Parietal lobe (tissue), 2 donors: Measurements from ENCODE around the gene RBM14. TPM values are rescaled to one million over a fixed set of nuclear protein-coding genes. Genes with fewer than 3 reads are reported as not detected.

Experiments
- small RNA-seq: library from RNA; depleted of rRNA; stranded (forward); fragments of <200 nt; gene quantifications from one replicate; pipeline ENCODE3, GENCODE V24; 2014; ENCODE audit warnings: low replicate concordance
- total RNA-seq: library from RNA; depleted of rRNA; stranded (reverse); fragments of >200 nt; gene quantifications from one replicate; pipeline ENCODE4 v1.2.3, GENCODE V29; 2014

RBM14 gene
- total RNA-seq, result 82.3 TPM

GRCh38 chr11:66616379-66617154 is at the start of gene RBM14:
Gene RBM14 (plus strand): TSS chr11:66616630. CDS start chr11:66616721, 91 bp downstream.

GRCh38 chr11:66568124-66568916 is 48.1 kb upstream of the RBM14 start, which contains the start of gene CTSF:
Gene CTSF (minus strand): TSS chr11:66568606. CDS start chr11:66568486, 120 bp downstream.

GRCh38 chr11:66592457-66593302 is 23.8 kb upstream of the RBM14 start, which contains the start of the genes CCDC87 and CCS:
Gene CCDC87 (minus strand): TSS chr11:66593063. CDS start chr11:66593015, 48 bp downstream.
Gene CCS (plus strand): TSS chr11:66593185. CDS start chr11:66593262, 77 bp downstream.

GRCh38 chr11:66638177-66639065 is 22.0 kb downstream of the RBM14 start, which contains the start of gene RBM4:
Gene RBM4 (plus strand): TSS chr11:66638703. CDS start chr11:66639712, 1,009 bp downstream.

Small RNA genes lying within 50 kb of the gene (small RNA-seq; reads per million reads assigned to genes)
- not detected for gene RNU4-39P

Other genes with a start within 250 kb of the RBM14 start
- gene SLC29A2, start 244.9 kb upstream of the RBM14 start, total RNA-seq, result 4.4 TPM
- 2.2 TPM for gene NPAS4, start 195.6 kb upstream of the RBM14 start, total RNA-seq
- gene MRPL11, start 177.8 kb upstream of the RBM14 start, total RNA-seq, result 11.6 TPM
- gene PELI3, start 149.7 kb upstream of the RBM14 start, total RNA-seq, result 24.7 TPM
- 40.4 TPM for gene DPP3, start 136.2 kb upstream of the RBM14 start, total RNA-seq
- gene BBS1, start 106.0 kb upstream of the RBM14 start, total RNA-seq, result 107 TPM
- gene ZDHHC24, start 70.6 kb upstream of the RBM14 start, total RNA-seq, result 5.9 TPM
- not detected for gene ACTN3, start 69.7 kb upstream of the RBM14 start, total RNA-seq
- gene CTSF, start 48.0 kb upstream of the RBM14 start, total RNA-seq, result 47.9 TPM
- gene CCDC87, start 23.6 kb upstream of the RBM14 start, total RNA-seq, result 0.63 TPM
- gene CCS, start 23.4 kb upstream of the RBM14 start, total RNA-seq, result 36.9 TPM
- gene RBM4, start 22.1 kb downstream of the RBM14 start, total RNA-seq, result 167 TPM
- gene RBM4B, start 61.3 kb downstream of the RBM14 start, total RNA-seq, result 110 TPM
- 182 TPM for gene SPTBN2, start 112.6 kb downstream of the RBM14 start, total RNA-seq
- gene RCE1, start 226.8 kb downstream of the RBM14 start, total RNA-seq, result 22.8 TPM
- gene LRFN4, start 240.4 kb downstream of the RBM14 start, total RNA-seq, result 46.0 TPM